HG02970 (cell line): ENCODE measurements around the gene GRB10.

ENCODE experiments used
- ATAC-seq: cut with Tn5 transposase; IDR thresholded peaks from one replicate; pipeline ENCODE4 v1.9.1; 2021; ENCODE audit warnings: mild to moderate bottlenecking, moderate library complexity, moderate number of reproducible peaks; ENCODE audit not compliant: unreplicated experiment, low FRiP score

The GRB10 gene

GRCh38 chr7:50724526-50725520, 57.9 kb downstream of the GRB10 start:
- ATAC-seq: no peak

- ATAC-seq: no peak
Observed at GRCh38 chr7:50723888-50724287, 58.8 kb downstream of the GRB10 start.

GRCh38 chr7:50723173-50723572, 59.5 kb downstream of the GRB10 start:
- ATAC-seq: no peak

GRCh38 chr7:50721661-50722259, 60.9 kb downstream of the GRB10 start:
- ATAC-seq: no peak

- no peak for ATAC-seq
Observed at GRCh38 chr7:50721160-50721559, 61.5 kb downstream of the GRB10 start.

GRCh38 chr7:50720295-50720694, 62.4 kb downstream of the GRB10 start:
- no peak for ATAC-seq

- ATAC-seq: no peak
Observed at GRCh38 chr7:50718876-50719275, 63.8 kb downstream of the GRB10 start.

GRCh38 chr7:50718311-50718710, 64.4 kb downstream of the GRB10 start:
- ATAC-seq: no peak

- ATAC-seq: no peak
Observed at GRCh38 chr7:50717181-50717580, 65.5 kb downstream of the GRB10 start.

GRCh38 chr7:50714857-50715256, 67.8 kb downstream of the GRB10 start:
- ATAC-seq: no peak

- ATAC-seq: no peak
Observed at GRCh38 chr7:50713123-50713965, 69.4 kb downstream of the GRB10 start.

GRCh38 chr7:50712252-50713122, 70.2 kb downstream of the GRB10 start:
- no peak for ATAC-seq

- no peak for ATAC-seq
Observed at GRCh38 chr7:50711271-50712175, 71.2 kb downstream of the GRB10 start.

- no peak for ATAC-seq
Observed at GRCh38 chr7:50710441-50711154, 72.1 kb downstream of the GRB10 start.

- no peak for ATAC-seq
Observed at GRCh38 chr7:50709151-50709550, 73.5 kb downstream of the GRB10 start.

- ATAC-seq: no peak
Observed at GRCh38 chr7:50707236-50708006, 75.3 kb downstream of the GRB10 start.

GRCh38 chr7:50706469-50706937, 76.2 kb downstream of the GRB10 start:
- ATAC-seq: no peak
